HL-60/S4 treated with retinoic acid at 250 ng/mL for 4 days and 3 days (cell line): ENCODE results near the gene KLC1.
"Not testable (repeated sequence)": the region's sequence is repeated elsewhere in the genome, so short reads cannot be mapped to it uniquely, and the experiment has no call there.

ENCODE experiments used
- in situ Hi-C: fragments of 300-500 bp; cut with MboI; formaldehyde crosslinking; loops from 2 replicates; pipeline ENCODE4 v1.7.0; 2022; ENCODE audit warnings: low sequenced_read_pairs

KLC1 gene

GRCh38 chr14:103625356-103626095 lies 3.5 kb upstream of the KLC1 start:
- in situ Hi-C loops: no loop called here

- in situ Hi-C loops: no loop called here
These were observed 2.7 kb upstream of the KLC1 start for GRCh38 chr14:103626146-103626850.

- in situ Hi-C loops: no loop called here
These were observed 1.7 kb upstream of the KLC1 start for GRCh38 chr14:103627073-103628025.

GRCh38 chr14:103628221-103628683 lies 759 bp upstream of the KLC1 start:
- in situ Hi-C loops: no loop called here

GRCh38 chr14:103629503-103630121 lies 601 bp downstream of the KLC1 start:
- in situ Hi-C loops: no loop called here

GRCh38 chr14:103630364-103631108 lies 1.5 kb downstream of the KLC1 start:
- in situ Hi-C loops: no loop called here

- in situ Hi-C loops: no loop called here
These were observed 4.4 kb downstream of the KLC1 start for GRCh38 chr14:103633391-103633790.

- in situ Hi-C loops: no loop called here
These were observed 5.1 kb downstream of the KLC1 start for GRCh38 chr14:103634156-103634555.

GRCh38 chr14:103638594-103638993 lies 9.6 kb downstream of the KLC1 start:
- in situ Hi-C loops: no loop called here

- in situ Hi-C loops: no loop called here
These were observed 12.2 kb downstream of the KLC1 start for GRCh38 chr14:103641161-103641560.

- in situ Hi-C loops: no loop called here
These were observed 17.2 kb downstream of the KLC1 start for GRCh38 chr14:103646189-103646588.

- in situ Hi-C loops: no loop called here
These were observed 20.0 kb downstream of the KLC1 start for GRCh38 chr14:103649001-103649400.

- in situ Hi-C loops: no loop called here
These were observed 21.2 kb downstream of the KLC1 start for GRCh38 chr14:103650213-103650612.

- in situ Hi-C loops: no loop called here
These were observed 22.6 kb downstream of the KLC1 start for GRCh38 chr14:103651585-103651984.

GRCh38 chr14:103652806-103653205 lies 23.8 kb downstream of the KLC1 start:
- in situ Hi-C loops: no loop called here

- in situ Hi-C loops: not testable (repeated sequence)
These were observed 24.3 kb downstream of the KLC1 start for GRCh38 chr14:103653336-103653735.

GRCh38 chr14:103653805-103654204 lies 24.8 kb downstream of the KLC1 start:
- in situ Hi-C loops: no loop called here

GRCh38 chr14:103654619-103655018 lies 25.6 kb downstream of the KLC1 start:
- in situ Hi-C loops: no loop called here

- in situ Hi-C loops: no loop called here
These were observed 27.2 kb downstream of the KLC1 start for GRCh38 chr14:103656031-103656755.
